GM12872 (cell line): ENCODE data around the gene TRAPPC3.

Source experiments
- CTCF ChIP-seq: IDR thresholded peaks from 3 replicates; pipeline ENCODE4 v1.5.1; 2011; ENCODE audit warnings: low read depth, mild to moderate bottlenecking, low read length, moderate library complexity; ENCODE audit not compliant: insufficient read depth

Gene TRAPPC3

GRCh38 chr1:36116901-36117300, 32.4 kb downstream of the TRAPPC3 start:
- TF ChIP-seq CTCF: no peak

GRCh38 chr1:36115931-36116330, 33.4 kb downstream of the TRAPPC3 start:
- no peak for TF ChIP-seq CTCF

- no peak for TF ChIP-seq CTCF
Observed at GRCh38 chr1:36115200-36115669, 34.1 kb downstream of the TRAPPC3 start.

- no peak for TF ChIP-seq CTCF
Observed at GRCh38 chr1:36114371-36114770, 34.9 kb downstream of the TRAPPC3 start.

GRCh38 chr1:36112823-36113222, 36.5 kb downstream of the TRAPPC3 start:
- TF ChIP-seq CTCF: no peak

GRCh38 chr1:36111151-36111550, 38.1 kb downstream of the TRAPPC3 start:
- no peak for TF ChIP-seq CTCF

- no peak for TF ChIP-seq CTCF
Observed at GRCh38 chr1:36109041-36109679, 40.1 kb downstream of the TRAPPC3 start.
